Stimulated activated CD4-positive, alpha-beta T cell treated with anti-CD3 and anti-CD28 coated beads, Interleukin-4, amount 100 ng/mL, for 1 hour (primary cell): ENCODE data around the gene P2RX7.
"Not testable (repeated sequence)": the region's sequence is repeated elsewhere in the genome, so short reads cannot be mapped to it uniquely, and the experiment has no call there.

ENCODE experiments used
- DNase-seq: peaks from one replicate; pipeline ENCODE4 v3.0.0-alpha.2; 2020

The P2RX7 gene

GRCh38 chr12:121139286-121139685 is 6.6 kb downstream of the P2RX7 start:
- no peak for DNase-seq

GRCh38 chr12:121142171-121142950 is 9.7 kb downstream of the P2RX7 start:
- no peak for DNase-seq

- DNase-seq = no peak
These were observed 11.8 kb downstream of the P2RX7 start for GRCh38 chr12:121144416-121144914.

- peak; percentile 34 for DNase-seq
These were observed 12.5 kb downstream of the P2RX7 start for GRCh38 chr12:121145221-121145620.

- not testable (repeated sequence) for DNase-seq
These were observed 16.6 kb downstream of the P2RX7 start for GRCh38 chr12:121149289-121149688.

- DNase-seq = no peak
These were observed 22.2 kb downstream of the P2RX7 start for GRCh38 chr12:121154793-121155375.

GRCh38 chr12:121156365-121156764 is 23.7 kb downstream of the P2RX7 start:
- DNase-seq = no peak

GRCh38 chr12:121158085-121158484 is 25.4 kb downstream of the P2RX7 start:
- no peak for DNase-seq

- DNase-seq = not testable (repeated sequence)
These were observed 26.2 kb downstream of the P2RX7 start for GRCh38 chr12:121158728-121159351.

- no peak for DNase-seq
These were observed 27.0 kb downstream of the P2RX7 start for GRCh38 chr12:121159467-121160307.

- DNase-seq = no peak
These were observed 29.7 kb downstream of the P2RX7 start for GRCh38 chr12:121162384-121162783.

- DNase-seq = no peak
These were observed 30.3 kb downstream of the P2RX7 start for GRCh38 chr12:121162985-121163384.

- not testable (repeated sequence) for DNase-seq
These were observed 32.2 kb downstream of the P2RX7 start for GRCh38 chr12:121164839-121165238.

GRCh38 chr12:121165316-121165715 is 32.6 kb downstream of the P2RX7 start:
- no peak for DNase-seq

- no peak for DNase-seq
These were observed 33.7 kb downstream of the P2RX7 start for GRCh38 chr12:121166356-121166755.

- no peak for DNase-seq
These were observed 34.6 kb downstream of the P2RX7 start for GRCh38 chr12:121167232-121167820.

GRCh38 chr12:121167951-121168350 is 35.3 kb downstream of the P2RX7 start:
- no peak for DNase-seq

- DNase-seq = no peak
These were observed 37.5 kb downstream of the P2RX7 start for GRCh38 chr12:121170151-121170550.

- no peak for DNase-seq
These were observed 38.1 kb downstream of the P2RX7 start for GRCh38 chr12:121170611-121171260.

GRCh38 chr12:121172145-121172544 is 39.5 kb downstream of the P2RX7 start:
- no peak for DNase-seq

GRCh38 chr12:121175383-121176119 is 42.9 kb downstream of the P2RX7 start:
- no peak for DNase-seq
